Fibroblast of pulmonary artery (primary cell): ENCODE results near the gene PPP2R5C.

Source experiments
- DNase-seq: peaks from one replicate; pipeline ENCODE4 v3.0.0-alpha.2; 2010; ENCODE audit warnings: low read depth
- H3K4me3 ChIP-seq: replicated peaks from 2 replicates; pipeline ENCODE4 v1.5.1; 2011; ENCODE audit warnings: low read depth, mild to moderate bottlenecking, control low read depth, low read length, moderate library complexity
- CTCF ChIP-seq: IDR thresholded peaks from 2 replicates; pipeline ENCODE4 v1.5.1; 2011; ENCODE audit warnings: mild to moderate bottlenecking, control low read depth, low read length, inconsistent platforms; ENCODE audit errors: missing control alignments

PPP2R5C gene

GRCh38 chr14:101730626-101731186 lies 30.8 kb upstream of the PPP2R5C start:
- no peak for TF ChIP-seq CTCF
- H3K4me3 ChIP-seq: no peak overlapping the region
- no peak for DNase-seq

DNA sequence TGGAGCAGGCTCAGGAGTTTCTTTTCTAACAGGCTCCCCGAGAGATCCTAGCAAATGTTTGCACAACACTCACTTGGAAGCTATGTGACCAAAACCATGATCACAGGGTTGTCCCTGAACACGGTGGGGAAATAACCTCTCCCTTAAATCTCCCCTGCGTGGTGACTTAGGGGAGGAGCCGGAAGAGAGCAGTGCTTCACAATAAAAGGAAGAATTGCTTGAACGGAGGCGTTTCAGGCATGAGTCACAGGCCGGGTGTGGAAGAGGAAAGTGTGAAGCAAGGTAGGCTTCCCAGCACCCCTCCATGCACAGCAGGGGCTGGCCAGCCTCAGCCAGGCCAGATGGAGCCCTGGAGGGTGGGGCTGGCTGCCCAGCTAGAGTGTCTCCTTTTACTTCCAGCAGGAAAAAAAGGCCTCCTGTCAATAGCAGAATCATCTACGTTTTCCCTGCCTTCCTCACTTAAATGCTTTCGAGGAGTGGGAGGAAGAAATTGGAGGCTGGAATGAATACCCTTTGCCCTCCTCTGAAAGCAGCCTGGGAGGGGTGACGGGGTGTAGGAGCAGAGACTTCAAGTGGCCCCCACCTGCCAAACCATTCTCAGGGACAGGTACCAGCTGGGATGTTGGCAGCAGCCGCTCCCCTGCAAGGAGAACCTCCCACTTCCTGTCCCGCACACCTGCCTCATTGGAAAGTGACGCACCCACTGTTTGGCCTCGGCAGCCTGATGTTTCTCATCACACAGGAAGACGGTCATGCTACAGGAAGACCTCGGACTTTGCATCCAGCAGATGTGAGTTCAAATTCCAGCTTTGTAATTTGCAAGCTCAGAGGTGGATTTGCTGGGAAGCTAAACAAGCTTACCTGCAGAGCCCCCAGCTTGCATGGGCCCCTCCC lies 30.1 kb upstream of the PPP2R5C start:
- no peak for TF ChIP-seq CTCF
- H3K4me3 ChIP-seq: no peak overlapping the region
- peak; percentile 79 for DNase-seq

DNA sequence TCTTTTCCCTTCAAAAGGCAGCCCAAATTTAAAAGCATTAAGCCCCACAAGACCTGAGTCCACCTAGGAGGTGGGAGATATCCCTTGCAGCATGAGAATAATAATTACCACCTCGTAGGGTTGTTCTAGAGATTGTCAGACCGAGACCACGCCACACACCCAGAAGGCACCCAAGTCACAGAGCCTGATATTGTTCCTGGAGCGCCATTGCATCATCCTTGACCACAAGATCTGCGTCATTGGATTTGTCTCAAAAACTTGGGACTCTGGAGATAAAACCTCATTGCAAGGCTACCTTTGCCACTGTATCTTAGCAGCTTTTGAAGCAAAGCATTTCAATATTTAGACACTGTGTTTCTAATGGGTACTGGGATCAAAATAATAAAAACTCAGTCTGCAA lies 29.4 kb upstream of the PPP2R5C start:
- no peak for DNase-seq
- no peak overlapping the region for H3K4me3 ChIP-seq
- TF ChIP-seq CTCF: no peak

- TF ChIP-seq CTCF: no peak
- DNase-seq: peak; percentile 56
- H3K4me3 ChIP-seq: no peak overlapping the region
Observed at GRCh38 chr14:101733211-101733610, 28.3 kb upstream of the PPP2R5C start.

DNA sequence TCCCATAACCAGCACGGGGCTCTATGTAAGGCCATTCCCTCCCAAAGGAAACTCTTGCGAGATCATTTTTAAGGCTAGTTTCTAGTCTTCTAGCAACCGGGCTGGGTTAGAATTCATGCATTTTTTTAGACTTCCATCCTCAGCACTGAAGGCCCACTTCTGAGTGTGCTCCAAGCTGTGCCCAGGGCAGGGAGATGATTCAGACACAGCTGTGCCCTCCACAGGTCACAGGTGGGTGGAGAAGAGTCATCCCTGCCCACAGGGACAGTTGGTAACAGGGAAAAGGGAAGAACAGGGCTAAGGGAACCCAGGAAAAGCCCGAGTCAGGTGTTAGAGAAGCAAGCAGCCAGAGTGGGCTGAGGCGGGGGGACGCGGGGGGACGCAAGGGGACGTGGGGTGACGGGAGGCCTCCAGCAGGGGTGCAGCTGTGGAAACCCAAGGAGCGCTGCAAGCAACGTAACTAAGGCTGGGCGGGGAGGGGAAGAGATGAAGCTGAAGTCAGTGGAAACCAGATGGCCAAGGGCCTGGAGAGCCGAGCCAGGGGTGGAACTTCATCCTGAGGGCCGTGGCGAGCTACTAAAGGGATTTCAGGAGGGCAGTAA lies 27.2 kb upstream of the PPP2R5C start:
- H3K4me3 ChIP-seq: no peak overlapping the region
- DNase-seq: no peak
- TF ChIP-seq CTCF: no peak

DNA sequence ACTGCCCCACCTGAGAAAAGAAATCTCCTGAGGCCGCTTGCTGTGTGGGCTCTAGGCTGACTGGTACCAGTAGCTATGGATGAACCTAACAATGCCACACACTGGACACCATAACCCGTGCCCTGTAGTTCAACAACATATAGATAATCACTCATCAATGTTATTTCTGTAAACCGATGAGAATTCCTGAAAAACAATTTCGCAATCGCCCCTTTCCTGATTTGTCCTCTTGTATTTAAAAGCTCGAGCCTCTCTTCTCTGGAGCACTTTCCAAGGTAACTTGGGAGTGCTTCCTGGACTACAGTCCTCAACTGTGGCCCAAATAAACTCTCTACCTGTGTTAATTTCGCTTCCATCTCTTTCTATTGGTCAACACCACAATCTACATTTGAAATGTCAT lies 26.1 kb upstream of the PPP2R5C start:
- no peak overlapping the region for H3K4me3 ChIP-seq
- TF ChIP-seq CTCF: no peak
- no peak for DNase-seq
